Upper lobe of right lung (tissue), 1 donor: ENCODE measurements around the gene IL4I1. TPM values are rescaled to one million over a fixed set of nuclear protein-coding genes. Genes with fewer than 3 reads are reported as not detected.

Experiments used
- ATAC-seq: fragments of 200-7000 bp; cut with Tn5 transposase; one replicate; pipeline ENCODE4 v1.9.1; 2020; ENCODE audit warnings: mild to moderate bottlenecking, moderate library complexity
- DNase-seq: peaks from one replicate; pipeline ENCODE4 v3.0.0-alpha.2; 2020
- H3K27ac ChIP-seq: fragments of 200-600 bp; one replicate; pipeline ENCODE4 v1.8.0; 2022
- H3K27me3 ChIP-seq: fragments of 200-600 bp; one replicate; pipeline ENCODE4 v1.8.0; 2022; ENCODE audit warnings: mild to moderate bottlenecking
- H3K36me3 ChIP-seq: fragments of 200-600 bp; one replicate; pipeline ENCODE4 v1.8.0; 2022
- H3K4me1 ChIP-seq: fragments of 200-600 bp; one replicate; pipeline ENCODE4 v1.8.0; 2022
- H3K4me3 ChIP-seq: fragments of 200-600 bp; one replicate; pipeline ENCODE4 v1.8.0; 2022; ENCODE audit warnings: mild to moderate bottlenecking
- H3K9me3 ChIP-seq: fragments of 200-600 bp; one replicate; pipeline ENCODE4 v1.8.0; 2022
- CTCF ChIP-seq: fragments of 200-600 bp; IDR thresholded peaks from one replicate; pipeline ENCODE4 v1.8.0; 2022; ENCODE audit warnings: antibody characterized with exemption
- intact Hi-C: fragments of 100-400 bp; cut with DNase I; formaldehyde crosslinking; loops from one replicate; pipeline ENCODE4 v1.11.0; 2022
- total RNA-seq: library from RNA; stranded (reverse); fragmentation: NEBNext Ultra II Directional; extraction: Animal tissue kit (Norgen Biotek cat#: 25700); gene quantifications from one replicate; pipeline ENCODE4 v1.2.1, GENCODE V29; 2021
- donor health status: DM: no; HTN: yes; CAD: no; lungs with severe emphysema.

IL4I1 gene
- total RNA-seq, 1 donor from 2014 or later: 1.8 TPM

DNA sequence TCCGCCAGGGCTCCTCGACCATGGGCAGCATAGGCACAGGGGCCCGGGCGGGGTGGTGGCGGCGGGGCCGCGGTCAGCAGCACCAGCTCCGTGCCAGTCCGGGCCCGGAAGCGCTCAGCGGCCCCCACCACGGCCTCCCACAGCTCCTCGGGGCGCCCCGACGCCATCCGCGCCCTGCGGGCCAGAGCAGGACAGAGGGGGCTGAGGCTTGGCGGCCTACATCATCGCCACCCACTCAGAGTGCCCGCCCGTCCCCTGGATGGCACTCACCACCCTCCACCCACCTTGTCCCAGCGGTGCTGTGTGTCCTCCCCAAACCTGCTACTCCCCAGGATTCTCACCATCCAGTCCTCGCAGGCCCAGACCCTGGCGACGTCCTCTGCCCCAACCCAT, 23.6 kb downstream of the IL4I1 start:
- no peak overlapping the region for H3K4me3 ChIP-seq
- ATAC-seq (no peak), DNase-seq (no peak)
- H3K27me3 ChIP-seq: no peaks in the 10 kb centered on the region
- no peak overlapping the region for H3K27ac ChIP-seq
- peaks cover 28% of the 10 kb centered on the region for H3K4me1 ChIP-seq
- H3K9me3 ChIP-seq: no peaks in the 10 kb centered on the region
- no peaks in the 10 kb centered on the region for H3K36me3 ChIP-seq
- TF ChIP-seq CTCF: no peak
- intact Hi-C loops: no loop called here

- ATAC-seq (no peak), DNase-seq (no peak)
- Histone ChIP-seq H3K36me3 (no peaks in the 10 kb centered on the region), H3K4me1 (peaks cover 31% of the 10 kb centered on the region), H3K27me3 (no peaks in the 10 kb centered on the region), H3K27ac (no peak overlapping the region), H3K4me3 (no peak overlapping the region), H3K9me3 (no peaks in the 10 kb centered on the region)
- intact Hi-C loops: no loop called here
- TF ChIP-seq CTCF: no peak
Measured at GRCh38 chr19:49872245-49873128, 24.2 kb downstream of the IL4I1 start.

DNA sequence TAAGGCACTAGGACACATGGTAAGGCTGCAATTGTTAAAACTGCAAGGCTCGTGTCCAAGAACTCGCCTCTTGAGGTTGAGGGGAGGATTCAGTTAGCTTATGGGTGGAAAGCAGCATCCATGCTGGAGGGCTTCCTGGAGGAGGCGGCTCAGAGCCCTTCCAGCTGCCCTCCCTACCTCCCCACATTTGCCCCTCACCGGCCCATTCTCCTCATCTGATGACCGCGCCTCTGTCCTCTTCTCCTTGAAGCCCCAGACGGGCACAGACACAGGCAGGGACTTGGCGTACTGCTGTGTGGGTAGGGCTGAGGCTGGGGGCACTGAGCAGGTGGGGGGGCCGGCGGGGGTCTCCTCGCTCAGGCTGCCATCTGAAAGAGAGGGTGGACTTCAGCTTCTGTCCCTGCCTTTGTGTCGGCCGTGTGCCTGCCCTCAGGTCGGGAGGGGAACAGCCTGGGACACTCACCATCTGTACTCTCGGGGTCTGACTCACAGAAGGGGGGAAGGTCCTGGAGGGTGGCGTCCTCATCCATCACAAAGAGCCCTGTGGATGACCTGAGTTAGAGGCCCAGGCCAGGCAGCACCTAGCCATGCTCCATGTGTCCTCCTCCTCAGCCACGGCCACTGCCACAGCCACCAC, 25.2 kb downstream of the IL4I1 start:
- Histone ChIP-seq H3K27me3 (no peaks in the 10 kb centered on the region), H3K36me3 (no peaks in the 10 kb centered on the region), H3K4me1 (peaks cover 34% of the 10 kb centered on the region), H3K4me3 (no peak overlapping the region), H3K27ac (no peak overlapping the region), H3K9me3 (no peaks in the 10 kb centered on the region)
- TF ChIP-seq CTCF: no peak
- DNase-seq (no peak), ATAC-seq (no peak)
- intact Hi-C loops: no loop called here

DNA sequence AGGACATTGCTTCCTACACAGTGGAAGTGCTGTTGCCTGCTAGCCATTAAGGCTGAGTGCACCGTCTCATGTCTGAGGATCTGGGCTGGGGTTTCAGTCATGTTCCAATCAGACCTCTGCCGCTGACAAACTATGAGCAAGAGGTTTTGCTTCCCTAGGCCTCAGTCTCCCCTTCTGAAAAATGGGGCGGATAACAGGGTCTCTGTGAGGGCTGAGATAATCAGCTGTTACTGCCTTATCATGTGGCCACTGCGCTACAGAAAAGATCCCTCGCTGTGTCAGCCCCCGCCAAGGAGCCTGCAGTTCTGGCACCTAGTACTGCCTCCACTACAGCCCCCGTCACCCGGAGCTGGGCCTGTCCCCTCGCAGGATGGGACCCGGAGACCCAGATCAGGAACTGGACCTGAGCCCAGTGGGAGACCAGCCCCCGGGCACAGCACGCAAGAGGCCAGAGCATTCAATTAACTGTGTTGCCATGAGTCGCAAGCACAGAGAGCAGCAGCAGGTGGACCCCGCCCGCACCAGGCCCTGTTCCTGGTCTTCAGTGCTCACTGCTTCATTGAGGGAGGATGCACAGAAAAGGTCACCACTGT, 26.3 kb downstream of the IL4I1 start:
- peaks cover 41% of the 10 kb centered on the region for H3K4me1 ChIP-seq
- DNase-seq (no peak), ATAC-seq (no peak)
- no peaks in the 10 kb centered on the region for H3K27me3 ChIP-seq
- peak overlapping the region; percentile 90 for H3K27ac ChIP-seq
- no peaks in the 10 kb centered on the region for H3K36me3 ChIP-seq
- intact Hi-C loops: no loop called here
- no peak for TF ChIP-seq CTCF
- no peaks in the 10 kb centered on the region for H3K9me3 ChIP-seq
- H3K4me3 ChIP-seq: peak overlapping the region; percentile 73

DNA sequence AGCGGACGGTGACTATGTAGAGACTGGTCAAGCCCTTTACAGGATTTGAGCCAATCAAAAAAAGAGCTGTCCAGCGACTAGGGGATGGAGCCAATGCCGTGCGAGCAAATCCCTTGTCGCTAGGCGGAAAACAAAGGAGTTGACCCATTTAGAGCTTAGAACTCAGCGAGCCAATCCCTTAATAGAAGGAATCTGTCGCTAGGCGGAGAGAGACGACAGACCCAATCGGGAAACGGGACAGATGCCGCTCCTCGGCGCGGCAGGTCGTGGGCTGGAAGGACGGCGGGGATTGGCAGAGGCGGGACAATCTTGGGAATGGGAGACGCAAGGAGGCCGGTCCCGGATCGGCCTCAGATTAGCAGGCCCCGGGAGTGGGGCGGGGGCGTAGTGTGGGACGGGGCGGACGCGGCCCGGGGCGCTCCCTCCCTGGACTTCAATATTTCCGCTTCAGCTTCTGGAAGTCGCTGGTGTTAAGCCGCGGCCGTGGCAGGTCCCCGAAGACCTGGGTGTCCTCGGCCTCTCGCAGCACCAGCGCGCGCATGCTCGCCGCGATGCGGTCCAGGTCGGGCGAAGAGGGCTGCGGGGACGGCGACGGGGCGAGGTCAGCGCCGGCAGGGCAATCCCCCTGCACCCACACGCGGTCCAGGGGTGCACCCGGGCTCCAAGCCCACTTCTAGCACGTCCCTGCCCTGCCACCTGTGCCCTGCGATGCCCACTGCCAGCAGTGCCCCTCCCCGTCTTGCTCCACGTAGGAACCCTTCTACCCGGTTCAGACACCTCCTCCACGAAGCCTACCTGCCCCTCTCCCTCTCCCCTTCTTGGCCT, 27.0 kb downstream of the IL4I1 start:
- DNase-seq (peak; percentile 97), ATAC-seq (peak; percentile 85)
- Histone ChIP-seq H3K4me3 (peak overlapping the region; percentile 73), H3K9me3 (no peaks in the 10 kb centered on the region), H3K36me3 (peaks cover 4% of the 10 kb centered on the region), H3K4me1 (peaks cover 36% of the 10 kb centered on the region), H3K27ac (peak overlapping the region; percentile 90), H3K27me3 (no peaks in the 10 kb centered on the region)
- intact Hi-C loops: no loop called here
- TF ChIP-seq CTCF: peak; percentile 26
